GM19372 (cell line): ENCODE measurements around the gene SORL1.

Source experiments
- ATAC-seq: cut with Tn5 transposase; IDR thresholded peaks from one replicate; pipeline ENCODE4 v1.9.1; 2021; ENCODE audit warnings: mild to moderate bottlenecking, low read depth, moderate library complexity; ENCODE audit not compliant: unreplicated experiment

SORL1 gene

GRCh38 chr11:121524233-121524631, 72.1 kb downstream of the SORL1 start:
- ATAC-seq: no peak

DNA sequence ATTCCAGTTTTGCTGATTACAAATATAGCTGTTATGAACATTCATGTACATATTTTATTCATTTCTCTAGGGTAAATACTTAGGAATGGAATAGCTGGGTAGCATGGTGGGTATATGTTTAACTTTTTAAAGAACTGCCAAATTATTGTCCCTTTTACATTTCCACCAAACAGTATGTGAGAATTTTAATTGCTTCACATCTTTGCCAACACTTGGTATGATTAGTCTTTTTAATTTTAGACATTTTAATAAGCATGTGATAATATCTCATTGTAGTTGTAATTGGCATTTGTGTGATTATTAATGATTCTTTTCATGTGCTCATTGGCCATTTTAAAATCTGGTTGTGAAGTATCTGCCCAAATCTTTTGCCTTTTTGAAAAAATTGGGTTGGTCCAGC, 73.3 kb downstream of the SORL1 start:
- no peak for ATAC-seq

GRCh38 chr11:121530257-121530656, 78.1 kb downstream of the SORL1 start:
- no peak for ATAC-seq

DNA sequence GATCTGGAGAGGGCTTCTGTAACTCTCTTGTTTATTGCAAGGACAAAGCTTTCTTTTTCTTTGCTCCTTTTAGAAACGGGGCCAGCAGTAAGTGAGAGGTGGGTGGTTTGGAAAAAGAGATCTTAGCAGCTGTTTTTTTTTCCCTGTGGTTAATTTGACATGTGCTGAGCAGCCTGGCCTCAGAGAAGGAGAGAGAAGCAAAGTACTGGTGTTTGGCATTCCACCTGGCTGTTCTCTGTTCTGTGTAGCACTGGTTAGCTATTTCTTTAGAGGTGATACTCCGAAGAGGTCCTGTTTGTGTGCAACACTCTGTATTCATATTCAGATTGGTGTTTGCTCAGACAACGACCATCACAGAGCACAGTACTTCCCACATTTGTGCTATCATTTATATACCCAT, 81.5 kb downstream of the SORL1 start:
- no peak for ATAC-seq

DNA sequence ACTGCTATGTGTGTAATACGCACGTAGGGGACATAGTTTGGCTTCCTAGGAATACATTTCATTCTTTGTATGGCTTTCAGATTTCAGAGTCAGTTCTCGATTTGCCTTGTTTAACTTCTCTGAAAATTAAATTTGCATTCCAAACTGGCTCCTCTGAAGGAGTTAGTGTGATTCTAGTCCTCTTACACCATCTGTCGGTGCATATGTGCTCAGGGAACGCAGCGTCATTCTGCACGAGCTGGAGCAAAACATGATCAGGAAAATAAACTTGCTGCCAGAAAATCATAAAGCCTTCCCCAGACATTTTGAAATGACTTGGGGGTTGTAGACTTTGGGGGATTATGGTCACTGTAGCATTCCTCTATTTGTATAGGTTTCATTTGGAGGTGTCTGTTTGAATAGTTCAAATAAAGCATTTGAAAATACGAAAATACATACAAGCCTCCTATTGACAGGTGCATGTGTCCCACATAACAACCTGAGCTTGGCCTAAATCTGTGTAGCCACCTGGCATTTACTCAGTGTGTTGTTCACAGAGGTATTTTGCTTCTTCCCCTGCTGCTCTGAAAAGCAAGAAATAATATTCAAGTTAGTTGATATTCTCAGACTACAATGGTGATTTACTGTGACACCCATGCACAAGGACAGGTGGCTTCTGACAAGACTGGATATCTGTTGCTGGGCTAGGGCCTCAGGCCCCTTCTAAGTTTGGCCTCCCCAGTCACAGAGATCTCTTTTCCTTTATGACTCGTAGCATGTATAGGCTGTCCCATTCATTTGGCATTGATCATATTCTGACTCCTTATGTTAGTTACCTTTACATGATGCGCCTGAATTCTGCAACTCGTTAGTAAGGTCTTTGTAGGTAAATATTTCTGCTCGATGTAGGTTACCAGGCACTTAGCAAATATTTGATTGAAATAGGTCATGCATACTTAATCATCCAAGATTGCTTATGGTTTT, 82.3 kb downstream of the SORL1 start:
- no peak for ATAC-seq

DNA sequence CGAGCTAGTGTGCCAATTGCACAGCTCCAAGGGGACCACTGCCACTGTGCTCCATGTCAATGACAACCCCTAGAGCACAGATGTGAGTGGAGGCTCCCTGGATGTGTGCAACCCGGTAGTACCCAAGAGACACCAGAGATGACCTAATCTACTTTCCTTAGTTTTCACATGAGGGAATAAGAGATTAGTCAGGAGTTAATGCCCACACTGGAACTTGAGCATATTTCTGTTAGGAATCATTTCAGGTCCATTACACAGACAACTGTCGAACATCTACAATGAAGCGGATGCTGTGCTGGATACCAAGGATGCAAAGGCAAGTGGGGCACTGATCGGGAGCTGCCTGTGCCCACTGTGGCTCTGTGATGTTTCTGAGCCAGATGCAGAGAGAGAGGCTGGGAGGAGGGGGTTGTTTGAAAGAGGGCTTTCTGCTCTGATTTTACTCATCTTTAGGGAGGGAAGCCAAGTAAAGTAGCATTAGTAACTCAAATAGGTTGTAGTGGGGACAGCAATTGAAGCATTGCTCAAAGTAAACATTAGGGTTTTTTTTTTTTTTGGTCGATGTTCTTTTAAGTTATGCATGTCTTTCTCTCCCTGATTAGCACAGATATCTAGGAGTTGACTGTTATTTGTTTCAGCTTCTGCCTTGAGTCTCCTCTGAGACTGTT, 83.1 kb downstream of the SORL1 start:
- ATAC-seq: no peak

DNA sequence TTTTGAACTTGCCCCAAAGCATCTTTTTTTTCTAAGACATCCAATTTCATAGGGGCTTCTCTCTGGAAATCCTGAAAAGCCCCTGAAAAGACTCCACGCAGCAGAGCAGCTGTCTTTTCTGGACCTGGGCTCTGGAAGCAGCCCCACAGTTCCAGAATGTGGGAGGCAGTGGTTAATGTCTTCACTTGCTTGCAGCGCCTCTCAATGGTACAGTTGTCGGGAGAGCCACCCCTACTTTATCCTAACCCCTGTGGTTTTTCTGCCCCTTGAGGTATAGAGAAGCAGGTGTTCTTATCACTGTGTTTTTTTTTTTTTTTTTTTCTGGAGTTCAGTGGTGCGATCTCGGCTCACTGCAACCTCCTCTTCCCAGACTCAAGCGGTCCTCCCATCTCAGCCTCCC, 84.0 kb downstream of the SORL1 start:
- ATAC-seq: no peak

DNA sequence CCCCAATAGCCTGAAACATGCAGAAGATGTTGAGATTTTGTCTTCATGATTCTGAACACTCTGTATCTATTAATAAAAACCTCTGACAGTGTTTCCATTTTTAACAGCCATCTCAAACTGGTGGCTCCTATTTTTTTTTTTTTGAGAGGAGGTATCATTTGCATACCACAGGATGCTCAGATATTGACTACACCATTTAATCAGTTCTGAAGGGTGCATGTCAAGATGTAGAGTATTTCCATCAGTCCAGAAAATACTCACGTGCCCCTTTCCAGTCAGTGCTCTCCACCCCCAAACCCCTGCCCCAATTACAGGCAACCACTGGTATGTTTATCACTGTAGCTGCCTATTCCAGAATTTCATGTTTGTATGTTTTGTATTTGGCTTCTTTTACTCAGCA, 85.9 kb downstream of the SORL1 start:
- ATAC-seq: peak; percentile 66

DNA sequence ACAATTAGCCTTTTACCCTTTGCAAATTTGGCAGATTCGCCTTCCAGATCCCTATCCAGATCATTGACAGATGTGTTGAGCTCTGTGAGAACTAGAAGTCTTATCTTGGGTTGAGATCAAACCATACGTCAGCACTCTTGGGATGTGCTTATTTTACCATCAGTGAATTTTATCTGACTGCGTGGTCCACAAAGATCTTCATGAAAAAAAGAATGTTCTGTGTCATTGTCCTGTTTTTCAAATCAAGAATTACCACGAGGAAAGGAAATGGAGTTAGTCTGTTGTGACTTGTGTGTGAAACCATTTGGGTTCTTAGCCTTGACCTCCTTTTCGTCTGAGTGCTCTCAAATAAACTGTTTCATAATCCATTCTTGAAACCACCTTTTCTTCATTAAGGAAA, 86.9 kb downstream of the SORL1 start:
- ATAC-seq: no peak

DNA sequence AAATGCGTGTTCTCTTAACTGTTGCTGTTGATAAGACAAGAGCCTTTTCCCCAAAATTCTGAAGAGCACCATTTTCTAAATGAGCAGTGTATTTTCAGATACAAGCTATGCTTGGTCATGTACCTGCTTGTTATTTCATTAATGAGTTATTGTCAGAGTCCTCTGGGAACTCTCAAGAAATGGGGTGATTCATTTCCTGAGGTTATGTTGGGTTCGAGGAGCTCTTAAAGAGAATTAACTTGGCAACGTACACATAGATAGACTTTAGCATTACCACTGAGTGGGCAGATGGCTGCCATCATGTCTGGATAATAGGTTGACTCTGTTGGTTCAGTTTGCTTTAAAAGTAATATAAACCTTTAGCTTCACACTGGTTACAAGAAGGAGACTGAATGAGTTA, 88.5 kb downstream of the SORL1 start:
- no peak for ATAC-seq

DNA sequence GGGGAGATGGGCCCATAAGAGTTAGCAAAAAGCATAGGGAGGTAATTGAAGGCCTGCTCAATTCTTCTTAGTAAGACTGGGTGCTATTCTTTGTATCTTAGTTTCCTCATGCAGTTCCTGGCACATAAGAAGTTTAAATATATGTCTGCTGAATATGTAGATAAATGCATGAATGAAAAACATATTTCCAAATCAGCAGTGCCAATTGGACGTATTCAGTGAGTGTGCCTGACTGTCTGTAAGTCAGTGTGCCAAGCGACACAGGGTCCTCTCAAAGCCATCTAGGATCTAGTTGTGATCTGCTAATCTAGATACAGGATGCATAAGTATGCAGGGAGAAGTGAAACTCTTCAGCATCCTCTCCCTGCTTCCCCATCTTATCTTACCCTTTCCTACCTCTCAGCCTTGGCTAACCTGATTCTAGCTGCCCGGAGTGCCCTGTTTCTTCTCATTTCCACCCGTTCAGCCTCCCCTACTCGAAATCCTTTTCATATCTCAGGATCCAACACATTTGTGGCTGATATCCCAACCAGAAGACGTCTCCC, 91.8 kb downstream of the SORL1 start:
- no peak for ATAC-seq

- ATAC-seq: no peak
These were observed 92.8 kb downstream of the SORL1 start for GRCh38 chr11:121544956-121545355.

- no peak for ATAC-seq
These were observed 95.5 kb downstream of the SORL1 start for GRCh38 chr11:121547574-121547973.

- no peak for ATAC-seq
These were observed 98.3 kb downstream of the SORL1 start for GRCh38 chr11:121550247-121551030.

DNA sequence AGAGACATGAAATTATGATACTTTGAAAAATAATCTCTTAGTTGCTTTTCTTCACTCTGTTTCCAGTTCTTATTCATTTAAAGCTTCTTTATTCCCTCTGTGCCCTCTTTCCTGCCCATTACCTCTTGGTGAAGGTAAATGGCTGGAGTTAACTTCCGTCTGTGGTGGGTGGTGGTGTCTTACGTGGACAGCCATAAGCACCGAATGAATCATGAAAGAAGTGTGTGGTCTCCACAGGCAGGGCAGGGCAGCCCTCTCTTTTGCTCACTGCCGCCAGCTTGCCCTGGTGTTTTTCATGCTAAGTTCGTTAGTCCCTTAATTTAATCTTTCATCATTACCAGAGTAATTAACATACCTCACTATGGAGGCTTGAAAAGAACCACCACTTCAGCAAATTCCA, 99.3 kb downstream of the SORL1 start:
- ATAC-seq: no peak

DNA sequence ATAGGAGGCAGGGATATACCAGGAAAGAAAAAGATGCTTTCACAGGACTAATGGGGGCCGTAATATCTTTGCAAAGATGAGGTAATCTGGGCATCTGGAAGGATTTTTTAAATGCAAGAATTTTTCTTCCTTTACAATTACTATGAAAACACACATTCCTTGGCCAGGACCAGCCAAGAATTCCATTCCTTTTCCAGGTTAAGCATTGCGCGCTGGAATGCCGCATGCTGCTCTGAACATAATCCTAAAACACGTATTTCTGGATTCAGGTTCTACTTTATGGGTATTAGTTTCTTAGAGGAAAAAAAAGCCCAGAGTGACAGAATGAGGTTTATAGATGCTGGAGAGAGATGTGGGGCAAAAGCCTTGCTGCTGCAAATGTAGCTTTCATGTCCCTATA, 100.0 kb downstream of the SORL1 start:
- ATAC-seq: no peak

DNA sequence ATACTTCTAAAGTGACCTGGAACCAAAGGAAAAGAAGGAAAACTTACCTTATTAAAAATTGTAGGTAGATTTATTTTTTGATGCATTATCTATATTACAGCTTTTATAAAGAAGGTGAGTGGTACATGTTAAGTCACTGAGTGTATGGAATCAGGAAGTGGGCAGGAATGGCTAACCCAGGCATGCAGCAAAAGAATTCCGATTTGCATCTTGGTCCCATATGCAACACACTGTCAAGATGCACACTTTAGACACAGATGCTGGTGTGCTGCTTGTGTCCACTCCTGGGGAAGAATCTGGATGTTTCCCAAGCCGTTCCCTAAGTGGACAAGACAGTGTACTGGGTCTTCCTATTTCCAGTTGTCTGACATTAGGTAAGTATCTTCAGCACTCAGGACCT, 100.5 kb downstream of the SORL1 start:
- no peak for ATAC-seq

DNA sequence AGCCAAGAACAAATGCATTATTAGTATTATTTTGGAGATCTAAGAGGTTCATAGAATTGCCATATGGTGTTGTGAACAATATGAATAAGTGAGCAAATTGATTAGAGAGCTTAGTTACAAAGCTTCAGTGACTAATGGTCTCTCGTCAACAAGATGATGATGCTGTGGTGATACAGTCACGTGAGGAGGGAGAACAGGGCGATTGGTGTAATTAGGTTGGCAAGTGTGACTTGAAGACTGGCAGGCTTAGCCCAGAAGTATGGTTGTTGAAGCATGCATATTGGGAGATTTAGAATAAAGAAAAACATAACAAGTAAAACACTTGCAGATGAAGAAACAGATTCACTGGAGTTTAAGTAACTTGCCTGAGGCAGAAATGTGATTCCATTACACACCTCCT, 101.3 kb downstream of the SORL1 start:
- no peak for ATAC-seq

DNA sequence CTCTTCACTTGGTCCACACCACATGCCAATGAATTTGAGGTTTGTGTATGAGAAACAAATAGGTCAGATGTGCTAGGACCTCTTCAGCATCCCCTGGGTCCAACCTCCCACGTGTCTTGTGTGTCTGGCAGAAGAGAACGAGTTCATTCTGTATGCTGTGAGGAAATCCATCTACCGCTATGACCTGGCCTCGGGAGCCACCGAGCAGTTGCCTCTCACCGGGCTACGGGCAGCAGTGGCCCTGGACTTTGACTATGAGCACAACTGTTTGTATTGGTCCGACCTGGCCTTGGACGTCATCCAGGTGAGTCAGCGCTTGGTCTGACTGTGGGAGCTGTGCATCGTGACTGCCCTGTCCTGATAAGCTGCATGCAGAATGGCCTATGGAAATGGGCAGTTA, 101.7 kb downstream of the SORL1 start:
- ATAC-seq: no peak

DNA sequence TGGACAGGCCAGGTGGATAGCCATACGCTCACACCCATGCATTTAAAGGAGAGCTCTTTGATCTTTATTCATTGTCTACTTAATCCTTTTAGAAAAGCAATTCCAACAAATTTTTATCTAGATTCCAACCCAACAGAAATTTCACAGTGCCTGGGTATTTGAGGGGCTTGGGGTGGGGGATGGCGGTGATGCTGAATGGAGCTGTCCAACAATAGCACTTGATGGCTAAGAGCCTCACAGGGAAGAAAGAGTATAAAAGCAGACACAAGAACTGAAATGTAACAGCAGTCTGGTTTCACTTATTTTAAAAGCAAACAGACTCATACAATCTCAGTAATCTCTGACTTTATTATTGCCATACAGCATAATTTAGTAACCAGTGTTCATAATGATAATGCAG, 102.4 kb downstream of the SORL1 start:
- no peak for ATAC-seq

DNA sequence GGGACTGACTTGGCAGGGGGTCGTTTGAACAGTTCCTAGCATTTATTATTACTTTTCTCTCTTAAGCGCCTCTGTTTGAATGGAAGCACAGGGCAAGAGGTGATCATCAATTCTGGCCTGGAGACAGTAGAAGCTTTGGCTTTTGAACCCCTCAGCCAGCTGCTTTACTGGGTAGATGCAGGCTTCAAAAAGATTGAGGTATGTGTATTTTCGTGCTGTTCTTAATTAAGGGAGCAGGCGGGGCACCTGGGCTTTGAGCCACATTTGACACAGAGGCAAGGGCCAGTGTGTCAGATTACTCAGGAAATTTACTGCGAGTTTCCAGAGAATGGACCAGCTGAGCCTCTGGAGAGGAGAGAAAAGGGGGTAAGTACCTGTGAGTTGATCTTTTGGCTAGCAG, 103.0 kb downstream of the SORL1 start:
- ATAC-seq: no peak
